NCI-H2081 treated with DMSO at 0.1 percent for 48 hours (cell line): ENCODE results near the gene AMDHD2.
"Not testable (repeated sequence)": the region's sequence is repeated elsewhere in the genome, so short reads cannot be mapped to it uniquely, and the experiment has no call there.

Source experiments
- DNase-seq: peaks from one replicate; lab custom pipeline; 2025; lab: John Stamatoyannopoulos, UW

AMDHD2 gene

DNA sequence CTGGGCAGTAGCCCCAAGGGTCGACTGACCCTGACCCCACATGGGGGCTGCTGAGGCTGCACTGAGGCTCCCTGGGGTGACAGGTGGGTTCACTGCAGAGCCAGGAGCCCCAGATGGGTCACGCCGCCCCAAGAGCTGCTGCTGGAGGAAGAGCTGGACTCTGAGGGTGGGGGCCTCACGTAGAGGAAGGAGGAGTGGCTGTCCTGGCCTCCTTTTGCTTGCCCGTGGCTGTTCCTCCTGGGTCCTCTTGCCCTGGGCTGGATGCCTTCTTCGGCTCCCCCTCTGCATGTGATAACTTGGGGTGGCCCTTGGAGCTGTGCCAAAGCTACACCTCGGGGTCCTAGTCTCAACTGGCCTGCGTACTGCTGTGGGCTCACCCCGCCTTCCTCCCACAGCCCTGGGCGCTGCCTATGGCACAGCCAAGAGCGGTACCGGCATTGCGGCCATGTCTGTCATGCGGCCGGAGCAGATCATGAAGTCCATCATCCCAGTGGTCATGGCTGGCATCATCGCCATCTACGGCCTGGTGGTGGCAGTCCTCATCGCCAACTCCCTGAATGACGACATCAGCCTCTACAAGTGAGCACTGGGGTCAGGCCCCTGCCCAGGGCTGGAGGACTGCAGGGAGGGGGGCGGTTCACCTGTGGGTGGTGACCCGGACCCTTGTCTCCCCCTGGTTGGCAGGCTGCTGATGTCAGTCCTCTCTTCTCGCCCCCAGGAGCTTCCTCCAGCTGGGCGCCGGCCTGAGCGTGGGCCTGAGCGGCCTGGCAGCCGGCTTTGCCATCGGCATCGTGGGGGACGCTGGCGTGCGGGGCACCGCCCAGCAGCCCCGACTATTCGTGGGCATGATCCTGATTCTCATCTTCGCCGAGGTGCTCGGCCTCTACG, 1.1 kb upstream of the AMDHD2 start:
- no peak for DNase-seq

DNA sequence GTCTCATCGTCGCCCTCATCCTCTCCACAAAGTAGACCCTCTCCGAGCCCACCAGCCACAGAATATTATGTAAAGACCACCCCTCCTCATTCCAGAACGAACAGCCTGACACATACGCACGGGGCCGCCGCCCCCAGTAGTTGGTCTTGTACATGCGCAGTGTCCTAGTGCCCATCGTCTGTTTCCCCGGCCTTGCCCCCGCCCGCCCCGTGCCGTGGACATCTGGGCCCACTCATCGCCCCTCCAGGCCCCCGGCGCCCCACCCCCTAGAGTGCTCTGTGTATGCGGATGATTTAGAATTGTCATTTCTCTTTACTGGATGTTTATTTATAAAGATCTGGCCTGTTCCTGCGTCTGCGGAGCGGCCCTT, 475 bp upstream of the AMDHD2 start:
- DNase-seq, result no peak

DNA sequence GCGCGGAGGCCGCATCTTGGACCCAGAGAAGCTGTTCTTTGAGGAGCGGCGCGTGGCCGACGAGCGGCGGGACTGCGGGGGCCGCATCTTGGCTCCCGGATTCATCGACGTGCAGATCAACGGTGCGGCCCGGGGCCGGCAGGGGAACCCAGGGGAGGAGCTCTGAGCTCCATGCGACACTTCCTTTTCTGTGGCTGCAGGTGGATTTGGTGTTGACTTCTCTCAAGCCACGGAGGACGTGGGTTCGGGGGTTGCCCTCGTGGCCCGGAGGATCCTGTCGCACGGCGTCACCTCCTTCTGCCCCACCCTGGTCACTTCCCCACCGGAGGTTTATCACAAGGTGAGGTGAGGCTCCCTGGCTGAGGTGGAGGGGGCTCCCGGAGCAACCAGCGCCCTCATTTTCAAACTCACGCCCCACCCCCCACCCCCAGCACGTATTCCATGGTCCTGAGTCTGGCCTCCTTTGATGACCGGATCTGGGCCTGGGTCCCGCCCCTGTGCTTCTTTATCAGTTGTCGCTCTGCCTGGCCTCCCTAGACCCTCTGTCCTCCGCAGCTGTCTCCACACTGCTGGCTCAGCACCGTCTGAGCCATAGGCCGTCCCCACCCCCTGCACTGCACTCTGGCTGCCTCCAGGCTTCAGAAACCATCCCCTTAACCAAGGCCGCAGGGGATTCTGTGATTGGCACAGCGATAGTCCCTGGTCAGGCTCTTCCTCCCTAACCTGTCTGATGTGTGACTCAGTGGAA, 787 bp downstream of the AMDHD2 start:
- DNase-seq, result no peak

DNA sequence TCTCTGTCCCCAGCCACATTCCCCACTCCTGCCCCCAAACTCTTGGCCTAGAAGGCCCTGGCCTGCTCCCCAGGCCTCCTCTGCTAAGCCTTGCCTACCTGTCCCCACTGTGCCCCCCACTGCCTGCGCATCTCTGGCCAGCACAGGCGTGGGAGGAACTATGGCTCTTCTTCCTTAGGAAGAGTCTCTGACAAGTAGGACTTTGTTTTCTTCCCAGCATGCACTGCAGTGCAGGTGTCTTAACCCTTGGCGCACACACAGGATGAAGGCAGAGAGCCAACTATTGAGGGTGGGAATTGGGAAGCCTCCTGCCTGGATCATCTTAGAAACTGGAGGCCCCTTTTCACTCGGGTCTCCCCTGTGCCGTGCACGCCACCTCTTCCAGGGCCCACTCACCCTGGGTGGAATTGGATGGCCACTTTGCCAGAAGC, 3.6 kb downstream of the AMDHD2 start:
- DNase-seq, result no peak

DNA sequence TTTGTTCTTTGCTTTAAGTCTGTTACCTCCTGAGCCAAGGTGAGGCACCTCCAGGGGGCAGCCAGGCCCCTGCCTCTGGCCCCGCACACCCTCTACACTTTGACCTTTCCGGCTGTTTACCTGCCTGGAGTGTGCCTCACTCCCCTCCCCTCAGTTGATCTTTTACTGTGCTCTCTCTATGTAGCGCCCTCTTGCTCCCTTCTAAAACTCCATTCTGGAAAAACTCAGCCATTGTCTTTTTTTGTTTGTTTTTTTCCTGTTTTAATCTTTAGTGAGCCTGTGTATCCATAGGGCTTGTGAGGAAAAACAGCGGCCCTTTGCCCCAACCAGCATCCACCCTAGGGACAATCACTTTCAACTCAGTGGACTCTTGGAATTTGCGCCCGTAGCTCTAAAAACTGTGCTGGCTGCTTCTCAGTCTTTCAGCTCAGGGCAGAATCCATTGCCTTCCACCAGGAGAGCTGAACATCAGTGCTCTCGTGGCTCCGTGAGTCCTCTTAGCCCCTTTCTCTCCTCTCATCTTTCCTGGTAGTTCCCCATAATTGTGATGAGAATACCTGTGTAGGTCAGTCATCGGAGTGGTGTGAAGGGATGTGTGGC, 4.3 kb downstream of the AMDHD2 start:
- no peak for DNase-seq

DNA sequence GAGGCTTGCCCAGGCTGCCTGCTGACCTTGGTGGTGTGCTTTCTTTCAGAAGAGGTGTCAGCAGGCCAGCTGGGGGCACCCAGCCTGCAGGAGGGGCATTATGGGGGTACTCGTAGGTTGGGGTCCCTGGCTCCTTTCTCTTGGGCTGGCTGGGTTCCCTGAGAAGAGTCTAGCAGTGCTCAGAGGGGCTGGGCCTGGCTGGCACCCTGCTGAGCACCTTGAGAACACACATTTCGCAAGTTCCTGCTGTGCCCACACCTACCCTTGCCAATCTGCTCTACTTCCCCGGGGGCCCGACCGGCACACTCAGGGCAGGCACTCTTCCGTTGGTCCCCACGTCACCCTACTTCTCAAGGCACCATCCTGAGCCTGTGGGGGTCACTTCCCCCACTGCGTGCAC, 6.0 kb downstream of the AMDHD2 start:
- no peak for DNase-seq

DNA sequence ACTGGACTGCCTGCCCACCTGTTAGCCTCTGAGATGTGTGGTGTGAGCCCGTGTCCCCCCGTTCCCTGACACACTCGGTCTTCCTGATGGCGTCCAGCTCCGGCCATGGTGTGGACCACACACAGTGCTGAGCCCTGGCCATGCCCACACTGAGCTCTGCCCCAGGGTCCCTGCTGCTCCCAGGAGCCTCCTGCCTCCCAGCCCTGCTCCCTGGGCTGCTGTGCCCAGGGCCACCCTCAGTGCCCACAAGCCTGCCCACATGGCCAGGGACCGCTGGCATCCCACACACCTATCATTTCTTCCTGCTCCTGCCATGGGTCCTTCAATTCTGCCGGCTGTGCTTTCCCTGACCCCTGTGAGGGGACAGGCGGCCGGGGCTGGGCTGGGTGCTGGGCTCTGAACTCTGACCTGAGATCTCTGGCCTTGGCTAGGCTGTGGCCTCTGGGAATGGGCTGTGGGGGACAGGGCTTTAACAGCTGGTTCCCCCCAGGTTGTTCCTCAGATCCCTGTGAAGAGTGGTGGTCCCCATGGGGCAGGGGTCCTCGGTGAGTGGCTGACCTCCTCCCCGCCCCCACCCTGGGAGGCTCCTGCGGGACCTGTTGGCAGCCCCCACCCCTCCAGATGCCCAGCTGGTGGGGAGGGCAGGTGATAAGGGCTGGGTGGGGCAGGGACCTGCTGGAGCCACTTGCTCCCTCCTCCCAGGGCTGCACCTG, 7.1 kb downstream of the AMDHD2 start:
- DNase-seq, result no peak

DNA sequence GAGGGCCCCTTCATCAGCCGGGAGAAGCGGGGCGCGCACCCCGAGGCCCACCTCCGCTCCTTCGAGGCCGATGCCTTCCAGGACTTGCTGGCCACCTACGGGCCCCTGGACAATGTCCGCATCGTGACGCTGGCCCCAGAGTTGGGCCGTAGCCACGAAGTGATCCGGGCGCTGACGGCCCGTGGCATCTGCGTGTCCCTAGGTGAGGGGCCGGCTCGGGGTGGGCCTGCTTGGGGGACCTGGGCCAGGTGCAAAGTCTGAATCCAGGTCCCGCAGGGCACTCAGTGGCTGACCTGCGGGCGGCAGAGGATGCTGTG, 7.6 kb downstream of the AMDHD2 start:
- DNase-seq, result no peak

DNA sequence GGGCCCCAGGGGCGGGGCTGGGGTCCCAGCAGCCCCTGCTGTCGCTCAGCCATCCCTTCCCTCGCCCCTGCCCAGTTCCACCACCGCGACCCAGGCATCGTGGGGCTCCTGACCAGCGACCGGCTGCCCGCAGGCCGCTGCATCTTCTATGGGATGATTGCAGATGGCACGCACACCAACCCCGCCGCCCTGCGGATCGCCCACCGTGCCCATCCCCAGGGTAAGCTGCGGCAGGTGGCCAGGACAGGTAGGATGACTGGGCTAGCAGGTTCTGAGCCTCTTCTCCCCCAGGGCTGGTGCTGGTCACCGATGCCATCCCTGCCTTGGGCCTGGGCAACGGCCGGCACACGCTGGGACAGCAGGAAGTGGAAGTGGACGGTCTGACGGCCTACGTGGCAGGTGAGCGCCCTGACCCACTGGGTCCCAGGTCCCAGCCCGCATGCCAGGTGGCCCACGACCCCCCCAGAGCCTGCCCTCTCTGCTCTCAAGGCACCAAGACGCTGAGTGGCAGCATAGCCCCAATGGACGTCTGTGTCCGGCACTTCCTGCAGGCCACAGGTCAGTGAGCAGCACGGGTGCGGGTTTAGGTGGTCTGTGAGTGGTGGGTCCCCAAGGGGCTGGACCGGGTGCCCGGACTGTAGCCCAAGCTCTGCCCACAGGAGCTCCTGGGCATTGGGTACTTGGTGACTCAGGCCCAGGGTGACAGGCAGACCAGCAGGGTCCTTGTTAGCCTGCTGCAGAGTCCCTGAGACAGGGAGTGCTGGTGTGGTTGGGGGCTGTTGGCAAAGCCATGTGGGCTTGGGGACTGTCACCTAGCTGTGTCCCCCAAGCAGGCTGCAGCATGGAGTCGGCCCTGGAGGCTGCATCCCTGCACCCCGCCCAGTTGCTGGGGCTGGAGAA, 8.2 kb downstream of the AMDHD2 start:
- DNase-seq, result no peak

DNA sequence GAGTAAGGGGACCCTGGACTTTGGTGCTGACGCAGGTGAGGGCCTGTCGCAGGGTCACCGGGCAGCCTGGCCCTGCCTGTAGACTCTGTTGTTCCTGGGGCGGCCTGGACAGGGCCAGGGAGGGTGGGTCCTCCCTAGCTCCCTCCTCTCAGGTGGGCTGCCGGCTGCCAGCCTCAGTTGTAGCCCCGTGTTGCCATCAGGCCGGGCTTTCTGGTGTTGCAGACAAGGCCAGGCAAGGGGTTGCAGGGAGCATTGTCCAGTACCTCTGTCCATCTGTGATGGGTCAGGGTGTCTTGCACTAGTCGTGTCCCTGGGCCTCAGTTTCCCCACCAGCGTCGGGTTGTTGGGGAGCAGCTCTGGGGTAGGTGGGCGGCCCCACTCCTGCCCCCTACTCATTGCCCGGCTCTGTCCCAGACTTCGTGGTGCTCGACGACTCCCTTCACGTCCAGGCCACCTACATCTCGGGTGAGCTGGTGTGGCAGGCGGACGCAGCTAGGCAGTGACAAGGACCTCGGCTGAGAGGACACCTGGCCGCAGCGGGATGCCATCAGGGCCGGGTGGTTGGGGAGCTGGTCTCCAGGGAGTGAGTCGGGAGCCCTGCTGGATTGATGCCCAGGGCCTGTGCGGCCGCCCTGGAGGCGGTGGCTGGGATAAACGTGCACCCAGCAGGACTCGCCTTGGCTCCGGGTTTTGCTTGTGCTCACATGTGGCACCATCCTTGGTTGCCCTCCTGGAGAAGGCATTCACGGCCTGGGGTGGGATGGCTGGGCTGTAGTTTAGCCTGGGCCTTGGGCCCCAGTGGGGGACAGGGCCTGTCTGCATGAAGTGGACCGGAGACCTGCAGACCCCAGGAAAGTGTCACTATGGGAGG, 9.1 kb downstream of the AMDHD2 start:
- DNase-seq, result no peak

DNA sequence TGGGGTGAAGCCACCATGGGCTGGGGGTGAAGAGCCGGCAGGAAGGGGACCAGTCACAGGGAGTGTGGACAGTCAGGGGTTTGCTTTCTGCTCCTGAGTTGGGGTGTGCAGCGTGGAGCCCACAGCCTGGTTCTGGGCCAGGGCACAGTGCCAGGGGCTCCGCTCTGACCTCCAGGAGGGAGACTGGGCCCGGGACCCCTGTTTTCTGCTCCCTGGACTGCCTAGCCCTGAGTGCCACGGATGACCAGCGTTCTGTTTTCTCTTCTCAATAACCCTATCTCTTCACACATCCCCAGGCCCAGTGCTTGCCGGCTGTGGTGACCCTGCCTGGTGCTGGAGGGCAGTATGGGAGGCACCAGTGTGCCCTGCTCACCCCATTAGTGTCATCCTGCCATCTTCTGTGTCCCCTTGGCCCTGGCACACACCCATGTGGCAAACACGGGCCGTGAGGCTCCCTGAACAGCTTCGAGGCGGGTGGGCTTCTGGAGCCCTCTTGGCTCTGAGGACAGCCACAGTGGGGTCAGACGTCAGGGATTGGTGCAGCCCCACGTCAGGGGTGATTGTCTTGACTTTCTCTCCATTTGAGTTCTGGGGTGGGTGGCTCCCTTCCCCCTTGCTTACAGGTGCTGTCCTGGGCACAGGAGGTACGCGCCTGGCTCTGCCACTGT, 9.9 kb downstream of the AMDHD2 start:
- no peak for DNase-seq

DNA sequence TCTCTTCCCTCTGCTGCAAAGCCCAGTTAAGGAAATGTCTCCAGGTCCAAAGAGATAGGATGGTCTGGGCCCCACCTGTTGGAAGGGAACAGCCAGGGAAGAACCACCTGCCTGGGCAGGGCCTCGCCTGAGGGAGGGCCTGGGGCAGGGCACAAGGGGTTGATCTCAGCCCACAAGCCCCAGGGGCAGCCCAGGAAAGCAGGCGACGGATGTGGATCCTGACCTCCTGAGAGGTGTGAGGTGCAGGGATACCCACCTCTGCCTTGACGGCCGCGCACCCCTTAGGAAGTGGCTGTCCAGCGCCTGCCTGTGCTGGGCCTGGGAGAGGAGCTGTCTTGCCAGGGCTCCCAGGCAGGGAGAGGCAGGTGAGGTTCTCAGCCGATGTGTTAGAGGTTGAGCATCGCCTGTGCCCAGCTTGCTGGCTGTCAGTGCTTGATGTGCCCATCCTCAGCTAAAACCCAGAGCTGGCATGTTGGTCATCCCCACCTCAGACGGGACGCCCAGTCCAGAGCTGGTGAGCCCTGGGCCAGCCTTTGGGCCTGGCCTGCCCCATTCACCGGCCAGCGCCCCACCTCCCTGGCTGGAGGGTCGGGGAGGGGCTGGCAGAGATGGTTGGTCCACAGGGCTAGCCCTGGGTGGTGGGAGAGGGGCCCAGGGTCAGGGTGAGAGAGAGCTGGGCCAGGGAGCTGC, 10.6 kb downstream of the AMDHD2 start:
- DNase-seq, result no peak

DNA sequence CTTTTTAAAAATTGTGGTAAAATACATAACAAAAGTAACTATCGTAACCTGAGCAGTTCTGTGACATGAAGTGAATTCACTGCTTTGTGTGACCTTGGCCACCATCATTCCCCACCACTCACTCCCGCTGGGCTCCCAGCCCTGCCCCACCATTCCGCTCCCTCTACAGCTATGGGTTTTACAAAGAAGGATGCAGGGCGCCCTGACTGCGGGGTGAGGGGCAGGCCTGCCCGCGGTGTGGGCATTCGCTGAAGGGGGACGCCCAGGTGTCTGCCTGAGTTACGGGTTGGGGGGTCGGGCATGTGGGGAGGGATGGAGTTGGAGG, 11.2 kb downstream of the AMDHD2 start, which contains the start of gene CEMP1:
CEMP1 (minus strand) TSS at position 38 of the 325 bp plus-strand sequence. CDS start 335 bp downstream, outside the sequence.
- DNase-seq, result no peak

DNA sequence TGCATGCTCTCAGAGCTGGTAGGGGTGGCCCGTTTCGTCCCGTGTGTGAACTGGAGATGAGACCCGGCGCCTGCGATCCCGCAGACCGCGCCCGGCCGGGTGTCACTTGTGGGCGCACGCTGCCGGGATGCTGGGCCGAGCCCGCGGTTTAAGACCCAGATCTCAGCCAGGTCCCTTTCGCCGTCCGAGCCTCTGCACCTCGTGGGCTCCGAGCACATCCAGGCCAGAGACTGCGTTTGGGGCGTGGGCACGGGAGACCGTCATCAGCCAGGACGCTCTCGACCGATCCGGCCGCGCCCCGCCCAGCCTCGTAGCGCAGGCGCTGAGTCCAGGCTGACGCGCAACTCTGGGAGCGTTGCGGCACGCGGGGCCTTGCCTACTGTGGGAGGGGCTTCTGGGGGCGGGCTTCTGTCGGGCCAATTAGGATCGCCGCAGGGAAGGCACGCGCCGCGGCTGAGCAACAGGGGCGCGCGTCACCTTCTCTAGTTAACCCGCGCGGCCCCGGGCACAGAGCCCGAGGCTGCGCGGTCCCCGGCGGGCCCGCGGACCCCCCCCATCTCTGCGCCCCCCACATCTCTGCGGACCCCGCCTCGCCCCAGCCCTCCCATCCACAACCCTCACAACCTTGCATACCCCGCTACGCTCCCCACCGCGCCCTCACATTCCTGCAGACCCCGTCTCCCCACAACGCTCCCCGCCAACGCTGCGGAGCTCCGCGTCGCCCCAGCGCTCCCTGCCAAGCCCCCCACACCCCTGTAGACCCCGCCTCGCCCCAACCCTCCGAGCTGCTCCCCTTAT, 11.7 kb downstream of the AMDHD2 start:
- DNase-seq, result peak; percentile 85

DNA sequence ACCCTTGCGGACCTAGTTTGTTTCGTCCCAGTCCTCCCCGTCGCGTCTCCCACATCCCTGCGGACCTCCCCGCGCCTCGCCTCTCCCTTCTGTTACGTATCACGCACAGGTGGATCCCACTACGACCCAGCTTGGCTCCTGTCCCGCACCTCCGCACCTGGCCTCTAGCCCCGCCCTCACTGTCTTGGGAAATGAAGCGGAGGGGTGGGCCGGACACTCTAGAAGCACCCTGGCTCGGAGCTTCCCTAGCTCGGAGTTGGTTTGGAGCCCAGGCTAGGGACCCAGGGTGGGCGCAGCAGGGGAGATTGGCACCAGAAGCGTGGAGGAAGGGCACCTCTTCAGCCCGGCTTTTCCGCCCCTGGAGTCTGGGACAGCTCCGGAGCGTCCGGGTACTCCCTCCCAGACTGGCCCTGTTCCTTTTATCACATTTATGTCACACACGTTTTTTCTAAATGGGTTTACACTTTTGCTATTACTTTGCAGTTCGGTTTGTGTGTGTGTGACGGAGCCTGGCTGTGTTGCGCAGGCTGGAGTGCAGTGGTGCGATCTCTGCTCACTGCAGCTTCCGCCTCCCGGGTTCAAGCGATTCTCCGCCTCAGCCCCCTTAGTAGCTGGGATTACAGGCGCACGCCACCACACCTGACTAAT, 12.4 kb downstream of the AMDHD2 start:
- DNase-seq, result no peak

DNA sequence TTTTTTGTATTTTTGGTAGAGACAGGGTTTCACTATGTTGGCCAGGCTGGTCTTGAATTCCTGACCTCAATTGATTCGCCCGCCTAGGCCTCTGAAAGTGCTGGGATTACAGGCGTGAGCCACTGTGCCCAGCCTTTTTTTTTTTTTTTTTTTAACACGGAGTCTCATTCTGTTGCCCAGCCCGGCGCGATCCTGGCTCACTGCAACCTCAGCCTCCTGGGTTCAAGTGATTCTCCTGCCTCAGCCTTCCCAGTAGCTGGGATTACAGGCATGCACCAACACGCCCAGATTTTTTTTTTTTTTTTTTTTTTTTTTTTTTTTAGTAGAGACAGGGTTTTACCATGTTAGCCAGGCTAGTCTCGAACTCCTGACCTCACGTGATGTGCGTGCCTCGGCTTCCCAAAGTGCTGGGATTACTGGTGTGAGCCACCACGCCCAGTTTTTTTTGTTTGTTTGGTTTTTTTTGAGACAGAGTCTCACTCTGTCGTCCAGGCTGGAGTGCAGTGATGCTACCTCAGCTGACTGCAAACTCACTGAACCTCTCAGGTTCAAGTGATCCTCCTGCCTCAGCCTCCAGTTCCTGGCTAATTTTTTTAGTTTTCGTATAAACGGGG, 13.1 kb downstream of the AMDHD2 start:
- DNase-seq, result not testable (repeated sequence)

DNA sequence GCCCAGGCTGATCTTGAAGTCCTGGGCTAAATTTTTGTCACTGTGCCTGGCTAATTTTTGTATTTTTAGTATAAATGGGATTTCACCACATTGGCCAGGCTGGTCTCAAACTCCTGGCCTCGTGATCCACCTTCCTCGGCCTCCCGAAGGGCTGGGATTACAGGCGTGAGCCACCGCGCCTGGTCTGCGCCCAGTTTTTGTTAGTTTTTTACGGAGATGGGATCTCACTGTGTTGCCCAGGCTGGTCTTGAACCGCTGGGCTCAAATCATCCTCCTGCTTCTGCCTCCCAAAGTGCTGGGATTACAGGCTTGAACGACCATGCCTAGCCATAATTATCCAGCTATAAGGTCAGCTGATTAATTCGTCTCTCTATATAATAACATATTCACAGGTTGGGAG, 13.7 kb downstream of the AMDHD2 start:
- DNase-seq, result no peak
